HK-2 (cell line): ENCODE results near the gene HDAC9.

Experiments used
- DNase-seq: peaks from one replicate; pipeline ENCODE4 v3.0.0-alpha.2; 2018; ENCODE audit not compliant: unreplicated experiment

Gene HDAC9

GRCh38 chr7:18844735-18845134, 349.2 kb downstream of the HDAC9 start:
- DNase-seq = no peak

- DNase-seq = no peak
Observed at GRCh38 chr7:18845700-18846099, 350.2 kb downstream of the HDAC9 start.

GRCh38 chr7:18846765-18847215, 351.2 kb downstream of the HDAC9 start:
- DNase-seq = no peak

- DNase-seq = no peak
Observed at GRCh38 chr7:18849130-18849529, 353.6 kb downstream of the HDAC9 start.

GRCh38 chr7:18855796-18856195, 360.2 kb downstream of the HDAC9 start:
- DNase-seq = no peak

GRCh38 chr7:18858232-18858631, 362.7 kb downstream of the HDAC9 start:
- DNase-seq = no peak

- DNase-seq = no peak
Observed at GRCh38 chr7:18859318-18859717, 363.8 kb downstream of the HDAC9 start.

- DNase-seq = no peak
Observed at GRCh38 chr7:18860221-18860620, 364.7 kb downstream of the HDAC9 start.

- no peak for DNase-seq
Observed at GRCh38 chr7:18861514-18862118, 366.1 kb downstream of the HDAC9 start.

GRCh38 chr7:18864967-18865366, 369.4 kb downstream of the HDAC9 start:
- DNase-seq = no peak

GRCh38 chr7:18866359-18867036, 370.9 kb downstream of the HDAC9 start:
- DNase-seq = peak; percentile 37

GRCh38 chr7:18872344-18872743, 376.8 kb downstream of the HDAC9 start:
- DNase-seq = no peak

GRCh38 chr7:18873734-18874336, 378.3 kb downstream of the HDAC9 start:
- DNase-seq = no peak

- DNase-seq = no peak
Observed at GRCh38 chr7:18874880-18875279, 379.3 kb downstream of the HDAC9 start.

- no peak for DNase-seq
Observed at GRCh38 chr7:18877874-18878273, 382.3 kb downstream of the HDAC9 start.

- DNase-seq = no peak
Observed at GRCh38 chr7:18886832-18887231, 391.3 kb downstream of the HDAC9 start.

GRCh38 chr7:18889436-18889835, 393.9 kb downstream of the HDAC9 start:
- DNase-seq = no peak

GRCh38 chr7:18890134-18890533, 394.6 kb downstream of the HDAC9 start:
- no peak for DNase-seq

GRCh38 chr7:18890885-18891621, 395.5 kb downstream of the HDAC9 start:
- no peak for DNase-seq

- no peak for DNase-seq
Observed at GRCh38 chr7:18893156-18893555, 397.6 kb downstream of the HDAC9 start.

GRCh38 chr7:18894155-18894554, 398.6 kb downstream of the HDAC9 start:
- no peak for DNase-seq

- no peak for DNase-seq
Observed at GRCh38 chr7:18895456-18895855, 399.9 kb downstream of the HDAC9 start.
